ENCODE results near the gene EPB41L4B. TPM values are rescaled to one million over a fixed set of nuclear protein-coding genes. Genes with fewer than 3 reads are reported as not detected.

Gene EPB41L4B
- total and polyA plus RNA-seq, 9 donors: 6.2 to 14.3 (median 6.8) TPM

DNA sequence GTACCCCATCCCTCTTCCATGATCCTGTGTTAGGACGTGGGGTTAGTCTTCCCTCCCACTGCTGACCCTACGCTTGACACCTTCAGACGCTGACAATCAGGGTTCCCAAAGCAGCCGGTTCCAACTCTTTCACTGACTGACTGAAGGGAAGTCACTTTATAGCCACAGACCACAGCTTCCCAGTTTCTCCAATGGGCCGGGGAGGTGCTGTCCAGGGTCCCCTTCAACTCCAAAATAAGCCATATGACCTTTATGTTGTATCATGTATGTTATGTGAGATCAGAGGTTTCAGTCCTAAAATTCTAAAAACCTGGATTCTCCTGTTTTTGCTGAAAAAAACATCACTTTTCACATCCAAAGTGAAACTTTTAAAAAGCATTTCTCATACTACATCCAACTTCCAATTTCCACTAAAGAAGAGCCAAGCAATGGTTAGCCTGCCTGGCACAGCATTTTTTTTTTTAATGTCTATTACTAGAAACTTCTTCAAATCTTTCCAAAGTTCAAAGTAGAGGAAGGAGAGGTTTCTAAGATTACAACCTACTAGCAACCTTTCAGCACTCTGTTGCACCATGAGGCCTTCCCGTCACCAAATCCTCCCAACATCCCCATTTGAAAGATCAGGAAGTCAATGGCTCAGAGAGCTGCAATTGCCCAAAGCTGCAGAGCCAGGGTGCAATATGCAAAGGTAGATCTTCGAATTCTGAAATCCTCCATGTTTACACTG, 5.2 kb downstream of the EPB41L4B start:
- Histone ChIP-seq H3K4me3 (ENCODE audit: low read length) (no peak overlapping the region), H3K4me1 (ENCODE audit: control insufficient read depth, insufficient read depth, low read length) (peaks cover 50% of the 10 kb centered on the region), H3K27ac (ENCODE audit: low read length) (no peak overlapping the region), H3K36me3 (ENCODE audit: control insufficient read depth, insufficient read depth, low read length) (no peaks in the 10 kb centered on the region), H3K27me3 (ENCODE audit: control insufficient read depth, insufficient read depth, low read length) (peaks cover 40% of the 10 kb centered on the region), H3K9me3 (replicated peaks; ENCODE audit: control insufficient read depth, low read depth, low read length) (no peaks in the 10 kb centered on the region)
- no peak for DNase-seq
- 57% methylated on average over 5 of the region's 7 CpGs for WGBS (ENCODE audit: insufficient coverage)

- DNase-seq: no peak
- WGBS (ENCODE audit: insufficient coverage): 48% methylated on average over 8 of the region's 13 CpGs
- Histone ChIP-seq H3K27me3 (ENCODE audit: control insufficient read depth, insufficient read depth, low read length) (peaks cover 31% of the 10 kb centered on the region), H3K4me1 (ENCODE audit: control insufficient read depth, insufficient read depth, low read length) (peaks cover 51% of the 10 kb centered on the region), H3K9me3 (replicated peaks; ENCODE audit: control insufficient read depth, low read depth, low read length) (no peaks in the 10 kb centered on the region), H3K36me3 (ENCODE audit: control insufficient read depth, insufficient read depth, low read length) (no peaks in the 10 kb centered on the region), H3K4me3 (ENCODE audit: low read length) (no peak overlapping the region), H3K27ac (ENCODE audit: low read length) (no peak overlapping the region)
Observed at GRCh38 chr9:109314011-109314531, 6.8 kb downstream of the EPB41L4B start.

DNA sequence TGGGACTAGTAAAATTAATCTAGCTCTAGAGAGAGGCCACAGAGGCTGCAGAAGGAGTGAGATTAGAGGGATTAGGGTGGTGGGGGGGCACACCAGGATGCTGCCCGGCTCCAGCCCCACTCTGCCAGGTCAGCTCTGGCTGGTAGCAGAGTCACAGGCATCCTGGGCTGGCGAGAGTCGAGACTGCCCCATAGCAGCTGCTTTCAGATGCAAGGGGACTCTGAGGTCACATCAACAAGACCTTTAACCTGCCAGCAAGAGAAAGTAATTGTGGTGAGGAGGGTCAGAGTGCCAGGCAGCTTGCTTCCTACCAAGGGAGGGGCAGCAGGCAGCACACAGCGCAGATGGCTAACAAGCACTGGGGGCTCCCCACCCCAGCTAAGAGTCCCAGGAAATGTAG, 7.5 kb downstream of the EPB41L4B start:
- peaks cover 44% of the 10 kb centered on the region for H3K4me1 ChIP-seq (ENCODE audit: control insufficient read depth, insufficient read depth, low read length)
- no peak overlapping the region for H3K4me3 ChIP-seq (ENCODE audit: low read length)
- H3K27ac ChIP-seq (ENCODE audit: low read length): no peak overlapping the region
- no peaks in the 10 kb centered on the region for H3K9me3 ChIP-seq (replicated peaks; ENCODE audit: control insufficient read depth, low read depth, low read length)
- no peak for DNase-seq
- H3K27me3 ChIP-seq (ENCODE audit: control insufficient read depth, insufficient read depth, low read length): peaks cover 26% of the 10 kb centered on the region
- no peaks in the 10 kb centered on the region for H3K36me3 ChIP-seq (ENCODE audit: control insufficient read depth, insufficient read depth, low read length)
- 40% methylated on average over 1 of the region's 4 CpGs for WGBS (ENCODE audit: insufficient coverage)

DNA sequence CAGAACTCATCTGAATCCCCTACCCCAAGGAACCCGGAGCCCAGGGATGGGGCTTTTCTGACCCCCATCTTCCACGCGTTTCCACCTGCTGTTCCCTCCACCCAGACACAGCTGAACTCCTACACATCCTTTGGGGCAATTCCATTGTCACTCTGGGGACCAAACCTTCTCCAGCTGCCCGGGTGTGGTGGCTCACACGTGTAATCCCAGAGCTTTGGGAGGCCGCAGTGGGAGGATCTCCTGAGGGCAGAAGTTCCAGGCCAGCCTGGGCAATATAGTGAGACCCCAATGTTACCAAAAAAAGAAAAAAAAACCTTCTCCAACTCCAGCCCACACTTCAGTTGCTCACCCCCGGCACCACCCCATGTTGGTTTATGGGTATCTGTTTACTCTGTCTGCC, 8.1 kb downstream of the EPB41L4B start:
- Histone ChIP-seq H3K27ac (ENCODE audit: low read length) (no peak overlapping the region), H3K4me1 (ENCODE audit: control insufficient read depth, insufficient read depth, low read length) (peaks cover 45% of the 10 kb centered on the region), H3K9me3 (replicated peaks; ENCODE audit: control insufficient read depth, low read depth, low read length) (no peaks in the 10 kb centered on the region), H3K27me3 (ENCODE audit: control insufficient read depth, insufficient read depth, low read length) (peaks cover 20% of the 10 kb centered on the region), H3K36me3 (ENCODE audit: control insufficient read depth, insufficient read depth, low read length) (no peaks in the 10 kb centered on the region), H3K4me3 (ENCODE audit: low read length) (no peak overlapping the region)
- 57% methylated on average over 3 of the region's 7 CpGs for WGBS (ENCODE audit: insufficient coverage)
- no peak for DNase-seq

DNA sequence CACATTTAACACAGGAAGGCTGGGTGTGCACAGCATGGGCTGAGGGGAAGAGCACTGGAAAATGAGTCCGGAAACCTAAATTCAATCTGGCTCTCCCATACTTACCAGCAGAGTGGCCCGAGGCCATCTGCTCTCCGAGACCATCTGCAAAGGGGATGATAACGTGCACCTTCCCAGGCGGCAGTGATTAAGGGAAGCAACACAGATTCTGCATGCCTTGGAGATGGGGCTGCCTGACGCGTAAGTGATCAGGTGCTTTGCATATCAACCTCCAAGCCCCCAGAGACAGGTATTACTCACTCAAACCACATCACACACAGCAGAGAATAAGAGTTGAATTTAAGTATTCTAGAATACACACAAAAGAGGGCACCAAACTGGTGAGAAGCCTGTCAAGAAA, 9.1 kb downstream of the EPB41L4B start:
- H3K4me3 ChIP-seq (ENCODE audit: low read length): no peak overlapping the region
- H3K36me3 ChIP-seq (ENCODE audit: control insufficient read depth, insufficient read depth, low read length): no peaks in the 10 kb centered on the region
- WGBS (ENCODE audit: insufficient coverage): 23% methylated on average over 5 of the region's 7 CpGs
- H3K9me3 ChIP-seq (replicated peaks; ENCODE audit: control insufficient read depth, low read depth, low read length): no peaks in the 10 kb centered on the region
- H3K27ac ChIP-seq (ENCODE audit: low read length): no peak overlapping the region
- peaks cover 50% of the 10 kb centered on the region for H3K4me1 ChIP-seq (ENCODE audit: control insufficient read depth, insufficient read depth, low read length)
- no peak for DNase-seq
- peaks cover 12% of the 10 kb centered on the region for H3K27me3 ChIP-seq (ENCODE audit: control insufficient read depth, insufficient read depth, low read length)

DNA sequence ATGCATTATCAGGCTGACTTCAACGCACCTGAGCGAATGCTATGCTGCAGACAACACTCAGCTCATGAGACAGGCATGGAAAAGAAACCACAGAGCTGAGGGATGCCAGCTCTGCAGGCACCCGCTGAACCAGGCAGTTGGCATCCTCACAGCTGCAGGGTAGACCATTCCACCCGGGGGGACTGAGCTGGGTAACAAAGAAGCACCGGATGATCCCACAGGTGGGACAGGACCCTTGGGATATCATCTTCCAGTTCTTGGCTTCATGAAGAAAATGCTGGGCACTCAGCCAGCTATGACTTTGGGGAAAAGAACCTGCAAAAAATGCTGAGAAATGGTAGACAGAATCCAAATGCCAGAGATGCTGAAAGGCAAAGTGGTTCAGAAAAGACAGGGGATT, 9.6 kb downstream of the EPB41L4B start:
- DNase-seq: no peak
- H3K4me1 ChIP-seq (ENCODE audit: control insufficient read depth, insufficient read depth, low read length): peaks cover 53% of the 10 kb centered on the region
- H3K27ac ChIP-seq (ENCODE audit: low read length): no peak overlapping the region
- H3K4me3 ChIP-seq (ENCODE audit: low read length): no peak overlapping the region
- no peaks in the 10 kb centered on the region for H3K9me3 ChIP-seq (replicated peaks; ENCODE audit: control insufficient read depth, low read depth, low read length)
- WGBS (ENCODE audit: insufficient coverage): 62% methylated on average over 5 of the region's 5 CpGs
- no peaks in the 10 kb centered on the region for H3K36me3 ChIP-seq (ENCODE audit: control insufficient read depth, insufficient read depth, low read length)
- peaks cover 11% of the 10 kb centered on the region for H3K27me3 ChIP-seq (ENCODE audit: control insufficient read depth, insufficient read depth, low read length)

- Histone ChIP-seq H3K9me3 (replicated peaks; ENCODE audit: control insufficient read depth, low read depth, low read length) (no peaks in the 10 kb centered on the region), H3K27ac (ENCODE audit: low read length) (peak overlapping the region; percentile 51), H3K4me1 (ENCODE audit: control insufficient read depth, insufficient read depth, low read length) (peaks cover 48% of the 10 kb centered on the region), H3K27me3 (ENCODE audit: control insufficient read depth, insufficient read depth, low read length) (peaks cover 6% of the 10 kb centered on the region), H3K36me3 (ENCODE audit: control insufficient read depth, insufficient read depth, low read length) (no peaks in the 10 kb centered on the region), H3K4me3 (ENCODE audit: low read length) (no peak overlapping the region)
- peak; percentile 65 for DNase-seq
- no CpG with 5 or more reads among the region's 7 CpGs for WGBS (ENCODE audit: insufficient coverage)
Observed at GRCh38 chr9:109310486-109310901, 10.4 kb downstream of the EPB41L4B start.

GRCh38 chr9:109309282-109309681, 11.6 kb downstream of the EPB41L4B start:
- Histone ChIP-seq H3K27me3 (ENCODE audit: control insufficient read depth, insufficient read depth, low read length) (peaks cover 4% of the 10 kb centered on the region), H3K4me3 (ENCODE audit: low read length) (no peak overlapping the region), H3K27ac (ENCODE audit: low read length) (peak overlapping the region; percentile 51), H3K4me1 (ENCODE audit: control insufficient read depth, insufficient read depth, low read length) (peaks cover 45% of the 10 kb centered on the region), H3K9me3 (replicated peaks; ENCODE audit: control insufficient read depth, low read depth, low read length) (no peaks in the 10 kb centered on the region), H3K36me3 (ENCODE audit: control insufficient read depth, insufficient read depth, low read length) (no peaks in the 10 kb centered on the region)
- 50% methylated on average over 2 of the region's 6 CpGs for WGBS (ENCODE audit: insufficient coverage)
- DNase-seq: no peak

DNA sequence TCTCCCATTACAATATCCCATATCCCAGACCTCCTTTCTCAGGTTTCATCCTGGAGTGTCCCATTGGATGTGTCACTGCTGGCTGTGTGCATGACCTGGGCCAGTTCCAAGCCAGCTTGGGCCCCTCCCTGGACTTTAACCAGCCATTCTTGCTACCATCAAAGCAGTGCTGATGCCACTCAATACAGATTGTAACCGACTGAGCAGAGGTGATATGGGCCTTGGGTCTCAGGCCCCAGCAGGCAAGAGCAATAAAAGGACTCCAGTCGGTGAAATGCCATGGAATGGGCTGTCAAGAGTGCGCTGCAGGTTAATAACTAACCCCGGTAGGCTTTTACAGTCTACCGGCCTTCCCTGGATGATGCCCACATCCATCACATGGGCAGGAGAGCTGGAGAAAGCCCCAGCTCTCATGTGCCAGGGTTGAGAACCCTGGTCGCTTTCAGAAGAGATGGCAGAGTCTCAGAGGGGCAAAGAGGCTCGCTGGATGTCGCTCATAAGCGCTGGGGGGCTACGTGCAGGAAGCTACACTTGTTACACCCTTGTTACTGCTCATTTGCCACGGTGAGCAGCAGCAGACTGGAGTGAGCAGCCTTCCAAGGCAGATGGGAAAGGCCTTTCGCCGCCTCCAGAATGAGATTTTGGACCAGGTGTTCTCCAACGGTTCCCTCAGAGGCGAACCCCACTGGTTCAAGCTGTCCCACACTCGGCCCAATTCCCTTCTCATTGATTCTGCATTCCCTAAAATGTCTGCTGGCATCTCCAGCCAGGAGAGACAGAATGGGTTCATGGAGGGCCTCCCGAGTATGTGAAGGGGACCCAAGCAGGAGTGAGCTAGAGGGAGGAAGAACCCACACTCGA, 13.2 kb downstream of the EPB41L4B start:
- Histone ChIP-seq H3K27ac (ENCODE audit: low read length) (peak overlapping the region; percentile 67), H3K36me3 (ENCODE audit: control insufficient read depth, insufficient read depth, low read length) (no peaks in the 10 kb centered on the region), H3K27me3 (ENCODE audit: control insufficient read depth, insufficient read depth, low read length) (peaks cover 3% of the 10 kb centered on the region), H3K4me3 (ENCODE audit: low read length) (no peak overlapping the region), H3K9me3 (replicated peaks; ENCODE audit: control insufficient read depth, low read depth, low read length) (no peaks in the 10 kb centered on the region), H3K4me1 (ENCODE audit: control insufficient read depth, insufficient read depth, low read length) (peaks cover 38% of the 10 kb centered on the region)
- peak; percentile 47 for DNase-seq
- WGBS (ENCODE audit: insufficient coverage): 79% methylated on average over 18 of the region's 18 CpGs

DNA sequence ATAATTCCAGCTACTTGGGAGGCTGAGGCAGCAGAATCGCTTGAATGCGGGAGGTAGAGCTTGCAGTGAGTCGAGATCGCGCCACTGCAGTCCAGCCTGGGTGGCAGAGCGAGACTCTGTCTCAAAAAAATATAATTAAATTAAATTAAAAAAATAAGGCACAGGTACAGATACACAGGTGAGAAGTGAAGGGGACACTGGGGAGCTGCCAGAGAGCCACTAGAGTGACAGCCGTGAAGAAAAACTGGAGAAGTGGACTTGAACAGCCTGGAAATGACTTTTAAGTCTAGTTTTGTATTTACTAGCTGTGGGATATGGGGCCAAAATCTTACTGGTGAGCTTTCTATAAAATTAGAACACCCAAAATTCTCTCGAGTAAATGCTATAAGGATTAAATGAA, 15.1 kb downstream of the EPB41L4B start:
- 100% methylated on average over 3 of the region's 8 CpGs for WGBS (ENCODE audit: insufficient coverage)
- Histone ChIP-seq H3K9me3 (replicated peaks; ENCODE audit: control insufficient read depth, low read depth, low read length) (no peaks in the 10 kb centered on the region), H3K4me1 (ENCODE audit: control insufficient read depth, insufficient read depth, low read length) (peaks cover 28% of the 10 kb centered on the region), H3K27ac (ENCODE audit: low read length) (no peak overlapping the region), H3K4me3 (ENCODE audit: low read length) (no peak overlapping the region), H3K36me3 (ENCODE audit: control insufficient read depth, insufficient read depth, low read length) (no peaks in the 10 kb centered on the region), H3K27me3 (ENCODE audit: control insufficient read depth, insufficient read depth, low read length) (no peaks in the 10 kb centered on the region)
- no peak for DNase-seq
